OCI-LY1 (cell line): Measurements from ENCODE around the gene HBD.

Experiments
- H2AFZ ChIP-seq: fragments of 200-600 bp; sonication (generic), shearing (Covaris generic); 2 replicates; pipeline ENCODE4 v1.6.0; 2014; ENCODE audit warnings: antibody characterized with exemption, mild to moderate bottlenecking, low read length
- H3F3A ChIP-seq: fragments of 200-600 bp; sonication (generic), shearing (Covaris generic); 2 replicates; pipeline ENCODE4 v1.6.0; 2014; ENCODE audit warnings: mild to moderate bottlenecking, antibody characterized with exemption, low read length, moderate library complexity; ENCODE audit not compliant: insufficient read depth
- H3K27ac ChIP-seq: fragments of 200-600 bp; sonication (generic); 2 replicates; pipeline ENCODE4 v1.5.1; 2014; ENCODE audit warnings: low read length, mixed run types, mild to moderate bottlenecking, low read depth; ENCODE audit not compliant: poor library complexity, severe bottlenecking
- H3K27me3 ChIP-seq: fragments of 200-600 bp; sonication (generic); 2 replicates; pipeline ENCODE4 v1.6.0; 2014; ENCODE audit warnings: antibody characterized with exemption, mild to moderate bottlenecking, low read length, moderate library complexity; ENCODE audit not compliant: insufficient read depth
- H3K36me3 ChIP-seq: fragments of 200-600 bp; sonication (generic); 2 replicates; pipeline ENCODE4 v1.6.1; 2014; ENCODE audit warnings: mild to moderate bottlenecking, antibody characterized with exemption, low read length, moderate library complexity, mixed read lengths; ENCODE audit not compliant: insufficient read depth
- H3K4me1 ChIP-seq: fragments of 200-600 bp; sonication (generic); 2 replicates; pipeline ENCODE4 v1.5.1; 2014; ENCODE audit warnings: mild to moderate bottlenecking, low read length, moderate library complexity; ENCODE audit not compliant: insufficient read depth, severe bottlenecking
- H3K4me2 ChIP-seq: fragments of 200-600 bp; sonication (generic), shearing (Covaris generic); 2 replicates; pipeline ENCODE4 v1.6.1; 2014; ENCODE audit warnings: low read length
- H3K4me3 ChIP-seq: fragments of 200-600 bp; sonication (generic); 2 replicates; pipeline ENCODE4 v1.5.1; 2014; ENCODE audit warnings: low read length, low read depth, mild to moderate bottlenecking, mixed read lengths; ENCODE audit not compliant: poor library complexity, severe bottlenecking
- H3K79me2 ChIP-seq: fragments of 200-600 bp; shearing (Covaris generic); 2 replicates; pipeline ENCODE4 v1.6.1; 2016; ENCODE audit warnings: mixed run types, low read length, mixed read lengths; ENCODE audit not compliant: insufficient read depth
- H3K9ac ChIP-seq: fragments of 200-600 bp; sonication (generic), shearing (Covaris generic); 2 replicates; pipeline ENCODE4 v1.6.1; 2014; ENCODE audit warnings: mild to moderate bottlenecking, low read length, mixed read lengths
- H3K9me2 ChIP-seq: fragments of 200-600 bp; sonication (generic), shearing (Covaris generic); 2 replicates; pipeline ENCODE4 v1.6.1; 2014; ENCODE audit warnings: low read depth, mild to moderate bottlenecking, low read length, mixed read lengths
- H3K9me3 ChIP-seq: fragments of 200-600 bp; shearing (Covaris generic); 2 replicates; pipeline ENCODE4 v1.6.1; 2014; ENCODE audit warnings: low read length, mixed read lengths
- H4K20me1 ChIP-seq: fragments of 200-600 bp; sonication (generic), shearing (Covaris generic); 2 replicates; pipeline ENCODE4 v1.6.0; 2016; ENCODE audit warnings: mild to moderate bottlenecking, low read length; ENCODE audit not compliant: insufficient read depth
- CTCF ChIP-seq: fragments of 200-600 bp; sonication (generic), shearing (Covaris generic); IDR thresholded peaks from 2 replicates; pipeline ENCODE4 v1.5.1; 2017; ENCODE audit warnings: mild to moderate bottlenecking, antibody characterized with exemption, low read length, moderate library complexity, mixed read lengths
- EZH2 ChIP-seq: fragments of 200-600 bp; sonication (generic), shearing (Covaris generic); IDR thresholded peaks from 2 replicates; pipeline ENCODE4 v1.8.0; 2017; ENCODE audit warnings: borderline replicate concordance, mixed run types, mild to moderate bottlenecking, antibody characterized with exemption, low read length, moderate library complexity, mixed read lengths

The HBD gene

GRCh38 chr11:5225480-5225871, 8.8 kb downstream of the HBD start:
- H3K36me3 ChIP-seq, result no peaks in the 10 kb centered on the region
- no peaks in the 10 kb centered on the region for H3K27me3 ChIP-seq
- H3K27ac ChIP-seq, result no peak overlapping the region
- no peak overlapping the region for H3K9ac ChIP-seq
- H3K4me1 ChIP-seq, result no peaks in the 10 kb centered on the region
- no peaks in the 10 kb centered on the region for H3F3A ChIP-seq
- no peak for TF ChIP-seq EZH2
- no peak for TF ChIP-seq CTCF
- no peaks in the 10 kb centered on the region for H3K9me3 ChIP-seq
- H4K20me1 ChIP-seq, result no peaks in the 10 kb centered on the region
- no peak overlapping the region for H3K4me2 ChIP-seq
- no peak overlapping the region for H2AFZ ChIP-seq
- no peaks in the 10 kb centered on the region for H3K79me2 ChIP-seq
- no peak overlapping the region for H3K4me3 ChIP-seq
- no peaks in the 10 kb centered on the region for H3K9me2 ChIP-seq

- Histone ChIP-seq H3K27ac (no peak overlapping the region), H3K9me3 (no peaks in the 10 kb centered on the region), H3K36me3 (no peaks in the 10 kb centered on the region), H3K79me2 (no peaks in the 10 kb centered on the region), H3K9ac (no peak overlapping the region), H2AFZ (no peak overlapping the region), H3K4me1 (no peaks in the 10 kb centered on the region), H3K4me2 (no peak overlapping the region), H3F3A (no peaks in the 10 kb centered on the region), H3K4me3 (no peak overlapping the region), H4K20me1 (no peaks in the 10 kb centered on the region), H3K9me2 (no peaks in the 10 kb centered on the region), H3K27me3 (no peaks in the 10 kb centered on the region)
- TF ChIP-seq CTCF (no peak), EZH2 (no peak)
These were observed 9.5 kb downstream of the HBD start for GRCh38 chr11:5224538-5225479.

- Histone ChIP-seq H3K36me3 (no peaks in the 10 kb centered on the region), H3K9me3 (no peaks in the 10 kb centered on the region), H3F3A (no peaks in the 10 kb centered on the region), H3K27ac (no peak overlapping the region), H3K4me2 (no peak overlapping the region), H3K9ac (no peak overlapping the region), H3K79me2 (no peaks in the 10 kb centered on the region), H2AFZ (no peak overlapping the region), H3K4me1 (no peaks in the 10 kb centered on the region), H3K9me2 (no peaks in the 10 kb centered on the region), H4K20me1 (no peaks in the 10 kb centered on the region), H3K4me3 (no peak overlapping the region), H3K27me3 (no peaks in the 10 kb centered on the region)
- no peak for TF ChIP-seq CTCF
- TF ChIP-seq EZH2, result no peak
These were observed 10.6 kb downstream of the HBD start for GRCh38 chr11:5223686-5224085.
